Measurements from ENCODE around the gene ATP8B4. TPM values are rescaled to one million over a fixed set of nuclear protein-coding genes. Genes with fewer than 3 reads are reported as not detected.

Gene ATP8B4
- total RNA-seq, 4 donors from 2014 or later: 11.8 to 18.2 (median 13.4) TPM

DNA sequence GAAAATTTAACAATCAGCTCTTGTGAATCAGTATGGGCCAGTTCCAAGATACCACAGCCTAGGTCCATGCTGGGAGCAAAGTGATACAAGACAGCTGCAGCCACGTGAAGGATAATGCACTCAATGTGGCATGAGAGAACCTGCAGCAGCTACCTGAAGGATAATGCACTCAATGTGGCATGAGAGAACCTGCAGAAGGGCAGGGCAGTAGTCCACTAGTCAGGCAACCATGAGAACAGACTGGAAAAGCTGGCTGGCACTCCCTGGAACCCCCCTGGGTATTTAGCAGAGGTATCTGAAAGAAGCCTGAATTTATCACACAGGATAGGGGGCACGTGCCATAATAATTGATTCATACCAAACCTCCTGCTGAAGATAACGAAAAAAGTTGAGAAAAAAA, 237.6 kb downstream of the ATP8B4 start:
- Histone ChIP-seq H3K36me3 (no peaks in the 10 kb centered on the region), H3K4me3 (no peak overlapping the region), H3K27me3 (no peaks in the 10 kb centered on the region), H3K4me1 (peaks cover 0 to 27% (median 13%) of the 10 kb centered on the region in 4 donors), H3K27ac (no peak overlapping the region), H3K9me3 (no peaks in the 10 kb centered on the region)
- 81 to 89% methylated on average over 3 of the region's 3 CpGs for WGBS, 2 donors
- no peak for DNase-seq (ENCODE audit: low spot score in 2 of 2)
- TF ChIP-seq POLR2A (IDR thresholded peaks at IDR 0.05) (no peak), EP300 (IDR thresholded peaks at IDR 0.05) (no peak)
- TF ChIP-seq, protein P1, sequence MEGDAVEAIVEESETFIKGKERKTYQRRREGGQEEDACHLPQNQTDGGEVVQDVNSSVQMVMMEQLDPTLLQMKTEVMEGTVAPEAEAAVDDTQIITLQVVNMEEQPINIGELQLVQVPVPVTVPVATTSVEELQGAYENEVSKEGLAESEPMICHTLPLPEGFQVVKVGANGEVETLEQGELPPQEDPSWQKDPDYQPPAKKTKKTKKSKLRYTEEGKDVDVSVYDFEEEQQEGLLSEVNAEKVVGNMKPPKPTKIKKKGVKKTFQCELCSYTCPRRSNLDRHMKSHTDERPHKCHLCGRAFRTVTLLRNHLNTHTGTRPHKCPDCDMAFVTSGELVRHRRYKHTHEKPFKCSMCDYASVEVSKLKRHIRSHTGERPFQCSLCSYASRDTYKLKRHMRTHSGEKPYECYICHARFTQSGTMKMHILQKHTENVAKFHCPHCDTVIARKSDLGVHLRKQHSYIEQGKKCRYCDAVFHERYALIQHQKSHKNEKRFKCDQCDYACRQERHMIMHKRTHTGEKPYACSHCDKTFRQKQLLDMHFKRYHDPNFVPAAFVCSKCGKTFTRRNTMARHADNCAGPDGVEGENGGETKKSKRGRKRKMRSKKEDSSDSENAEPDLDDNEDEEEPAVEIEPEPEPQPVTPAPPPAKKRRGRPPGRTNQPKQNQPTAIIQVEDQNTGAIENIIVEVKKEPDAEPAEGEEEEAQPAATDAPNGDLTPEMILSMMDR (IDR thresholded peaks at IDR 0.05): no peak

DNA sequence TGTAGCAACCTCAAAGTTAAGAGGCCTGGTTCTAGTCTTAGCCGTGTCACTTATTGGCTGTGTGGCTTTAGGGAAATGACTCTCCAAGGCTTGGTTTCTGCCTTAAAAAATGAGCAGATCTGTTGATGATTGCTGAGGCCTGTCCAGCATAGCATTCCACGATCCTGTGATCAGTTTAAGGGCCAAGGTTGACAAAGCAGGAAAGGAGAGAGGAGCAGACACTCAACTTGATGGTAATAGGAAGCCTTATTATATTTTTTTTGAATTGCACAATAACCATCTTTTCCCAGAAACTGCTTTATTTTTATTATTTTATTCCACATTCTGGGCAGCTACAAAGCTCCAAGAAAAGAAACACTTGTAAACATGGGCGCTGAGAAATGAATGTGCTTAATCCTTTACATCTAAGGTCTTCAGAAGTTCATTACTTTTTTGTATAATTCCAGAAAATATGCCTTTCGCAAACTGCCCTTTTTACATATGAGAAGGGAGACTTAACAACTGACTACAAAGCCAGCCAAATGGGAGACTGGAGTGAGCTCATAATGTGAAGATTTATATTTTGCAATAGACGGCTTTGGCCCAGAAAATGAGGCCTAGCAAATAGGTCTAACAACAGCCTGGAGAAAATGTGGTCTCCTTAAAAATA, 241.0 kb downstream of the ATP8B4 start:
- no peaks in the 10 kb centered on the region for H3K9me3 ChIP-seq

GRCh38 chr15:49877117-49877872, 241.7 kb downstream of the ATP8B4 start:
- Histone ChIP-seq H3K4me3 (no peak overlapping the region), H3K36me3 (no peaks in the 10 kb centered on the region), H3K27ac (peak overlapping the region; percentile 31 to 91 (median 79)), H3K4me1 (peaks cover 0 to 39% (median 16%) of the 10 kb centered on the region in 4 donors), H3K27me3 (no peaks in the 10 kb centered on the region), H3K9me3 (no peaks in the 10 kb centered on the region)
- WGBS, 2 donors: 81 to 86% methylated on average over 7 of the region's 7 CpGs
- no peak for TF ChIP-seq EP300 (IDR thresholded peaks at IDR 0.05)
- TF ChIP-seq, protein P1 (IDR thresholded peaks at IDR 0.05): no peak
- TF ChIP-seq POLR2A (IDR thresholded peaks at IDR 0.05): no peak
- no peak for DNase-seq (ENCODE audit: low spot score in 2 of 2)

More for the DNA sequence above, 241.0 kb downstream of the ATP8B4 start:
- 43 to 44% methylated on average over 5 of the region's 5 CpGs for WGBS, 2 donors
- Histone ChIP-seq H3K4me3 (no peak overlapping the region), H3K36me3 (no peaks in the 10 kb centered on the region), H3K27me3 (no peaks in the 10 kb centered on the region), H3K27ac (peak overlapping the region; percentile 31 to 91 (median 79)), H3K4me1 (peaks cover 0 to 39% (median 16%) of the 10 kb centered on the region in 4 donors)
- TF ChIP-seq EP300 (IDR thresholded peaks at IDR 0.05) (peak; percentile 21 to 81), POLR2A (IDR thresholded peaks at IDR 0.05) (no peak)
- TF ChIP-seq, protein P1 (IDR thresholded peaks at IDR 0.05): no peak
- peak in 1 of 2 donors; percentile 69 for DNase-seq (ENCODE audit: low spot score in 2 of 2)

DNA sequence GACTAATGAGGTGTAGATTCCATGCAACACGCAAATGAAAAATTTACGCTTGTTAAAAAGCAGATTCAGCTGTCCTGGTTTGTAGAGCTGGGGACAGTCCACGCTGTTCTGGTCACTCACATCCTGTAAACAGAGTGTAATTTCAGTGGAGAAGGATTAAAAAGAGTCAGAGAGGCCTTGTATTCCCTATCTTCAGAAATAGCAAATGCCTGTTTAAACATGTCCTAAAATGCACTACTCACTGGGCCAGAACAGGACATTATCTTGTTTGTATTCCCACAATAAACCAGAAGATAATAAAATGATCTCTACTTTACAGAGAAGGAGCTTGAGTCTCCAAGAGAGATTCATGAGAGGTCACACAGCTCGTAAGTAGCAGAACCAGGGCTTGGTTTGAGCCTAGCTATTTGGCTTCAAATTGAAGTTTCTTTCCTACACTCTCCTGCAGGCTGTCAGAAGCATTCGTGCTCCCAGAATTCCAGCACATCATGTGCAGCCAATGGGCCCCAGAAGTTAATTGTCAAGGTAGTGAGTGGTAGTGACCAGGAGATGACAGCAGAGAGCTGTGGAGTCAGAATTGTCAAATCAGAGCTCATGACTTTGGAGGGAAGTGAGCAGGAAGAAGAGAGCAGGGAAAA, 242.5 kb downstream of the ATP8B4 start:
- TF ChIP-seq, protein P1 (IDR thresholded peaks at IDR 0.05): peak in 3 of 5 experiments; percentile 14 to 46 (median 20)
- TF ChIP-seq POLR2A (IDR thresholded peaks at IDR 0.05) (no peak), EP300 (IDR thresholded peaks at IDR 0.05) (peak in 1 of 2 donors; percentile 12)
- DNase-seq (ENCODE audit: low spot score in 2 of 2): no peak

More for the DNA sequence above, 242.5 kb downstream of the ATP8B4 start:
- no peak overlapping the region for H3K4me3 ChIP-seq
- H3K27me3 ChIP-seq: no peaks in the 10 kb centered on the region
- no peaks in the 10 kb centered on the region for H3K9me3 ChIP-seq
- H3K4me1 ChIP-seq: peaks cover 0 to 39% (median 16%) of the 10 kb centered on the region in 4 donors
- H3K36me3 ChIP-seq: no peaks in the 10 kb centered on the region
- peak overlapping the region; percentile 31 to 91 (median 79) for H3K27ac ChIP-seq
- WGBS, 2 donors: 66 to 69% methylated on average over 5 of the region's 5 CpGs

Data from tibial nerve (tissue), 4 donors.